HL-60 (cell line): ENCODE results near the gene CLDN11.

Source experiments
- POLR2AphosphoS5 ChIP-seq: IDR thresholded peaks from 2 replicates; pipeline ENCODE4 v1.6.1; 2012; ENCODE audit warnings: low read depth
- SPI1 ChIP-seq: IDR thresholded peaks from 2 replicates; pipeline ENCODE4 v1.6.1; 2012; ENCODE audit warnings: low read depth, mild to moderate bottlenecking, borderline replicate concordance
- TF ChIP-seq, protein P1 (sequence below): IDR thresholded peaks from 2 replicates; pipeline ENCODE4 v1.6.1; 2012; ENCODE audit warnings: low read depth; ENCODE audit not compliant: insufficient replicate concordance
- TF ChIP-seq, protein P2 (sequence below): IDR thresholded peaks from one replicate; pipeline ENCODE4 v1.5.1; 2011; ENCODE audit warnings: low read length, control low read depth, inconsistent platforms; ENCODE audit not compliant: insufficient read depth

DNA sequence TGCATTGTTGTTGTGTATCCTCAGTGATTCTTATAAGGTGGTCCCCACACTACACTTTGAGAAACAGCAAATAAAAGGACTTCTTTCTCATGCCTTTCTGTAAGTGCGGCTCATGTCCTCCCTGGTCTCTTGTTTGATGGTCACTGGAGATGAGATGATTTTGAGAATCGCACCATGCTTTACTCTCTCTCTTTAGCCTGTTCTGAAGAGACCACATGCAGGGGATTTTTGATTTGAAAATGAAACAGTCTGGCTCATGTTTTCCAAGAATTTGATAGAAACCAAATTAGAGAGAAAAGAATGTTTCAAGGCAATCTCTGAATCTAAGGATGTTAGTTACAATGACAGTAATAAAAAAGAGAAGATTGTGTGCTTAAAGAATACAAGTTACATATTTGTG is 18.0 kb downstream of the CLDN11 start:
- TF ChIP-seq, protein P1, sequence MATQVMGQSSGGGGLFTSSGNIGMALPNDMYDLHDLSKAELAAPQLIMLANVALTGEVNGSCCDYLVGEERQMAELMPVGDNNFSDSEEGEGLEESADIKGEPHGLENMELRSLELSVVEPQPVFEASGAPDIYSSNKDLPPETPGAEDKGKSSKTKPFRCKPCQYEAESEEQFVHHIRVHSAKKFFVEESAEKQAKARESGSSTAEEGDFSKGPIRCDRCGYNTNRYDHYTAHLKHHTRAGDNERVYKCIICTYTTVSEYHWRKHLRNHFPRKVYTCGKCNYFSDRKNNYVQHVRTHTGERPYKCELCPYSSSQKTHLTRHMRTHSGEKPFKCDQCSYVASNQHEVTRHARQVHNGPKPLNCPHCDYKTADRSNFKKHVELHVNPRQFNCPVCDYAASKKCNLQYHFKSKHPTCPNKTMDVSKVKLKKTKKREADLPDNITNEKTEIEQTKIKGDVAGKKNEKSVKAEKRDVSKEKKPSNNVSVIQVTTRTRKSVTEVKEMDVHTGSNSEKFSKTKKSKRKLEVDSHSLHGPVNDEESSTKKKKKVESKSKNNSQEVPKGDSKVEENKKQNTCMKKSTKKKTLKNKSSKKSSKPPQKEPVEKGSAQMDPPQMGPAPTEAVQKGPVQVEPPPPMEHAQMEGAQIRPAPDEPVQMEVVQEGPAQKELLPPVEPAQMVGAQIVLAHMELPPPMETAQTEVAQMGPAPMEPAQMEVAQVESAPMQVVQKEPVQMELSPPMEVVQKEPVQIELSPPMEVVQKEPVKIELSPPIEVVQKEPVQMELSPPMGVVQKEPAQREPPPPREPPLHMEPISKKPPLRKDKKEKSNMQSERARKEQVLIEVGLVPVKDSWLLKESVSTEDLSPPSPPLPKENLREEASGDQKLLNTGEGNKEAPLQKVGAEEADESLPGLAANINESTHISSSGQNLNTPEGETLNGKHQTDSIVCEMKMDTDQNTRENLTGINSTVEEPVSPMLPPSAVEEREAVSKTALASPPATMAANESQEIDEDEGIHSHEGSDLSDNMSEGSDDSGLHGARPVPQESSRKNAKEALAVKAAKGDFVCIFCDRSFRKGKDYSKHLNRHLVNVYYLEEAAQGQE, result no peak
- TF ChIP-seq, protein P2, sequence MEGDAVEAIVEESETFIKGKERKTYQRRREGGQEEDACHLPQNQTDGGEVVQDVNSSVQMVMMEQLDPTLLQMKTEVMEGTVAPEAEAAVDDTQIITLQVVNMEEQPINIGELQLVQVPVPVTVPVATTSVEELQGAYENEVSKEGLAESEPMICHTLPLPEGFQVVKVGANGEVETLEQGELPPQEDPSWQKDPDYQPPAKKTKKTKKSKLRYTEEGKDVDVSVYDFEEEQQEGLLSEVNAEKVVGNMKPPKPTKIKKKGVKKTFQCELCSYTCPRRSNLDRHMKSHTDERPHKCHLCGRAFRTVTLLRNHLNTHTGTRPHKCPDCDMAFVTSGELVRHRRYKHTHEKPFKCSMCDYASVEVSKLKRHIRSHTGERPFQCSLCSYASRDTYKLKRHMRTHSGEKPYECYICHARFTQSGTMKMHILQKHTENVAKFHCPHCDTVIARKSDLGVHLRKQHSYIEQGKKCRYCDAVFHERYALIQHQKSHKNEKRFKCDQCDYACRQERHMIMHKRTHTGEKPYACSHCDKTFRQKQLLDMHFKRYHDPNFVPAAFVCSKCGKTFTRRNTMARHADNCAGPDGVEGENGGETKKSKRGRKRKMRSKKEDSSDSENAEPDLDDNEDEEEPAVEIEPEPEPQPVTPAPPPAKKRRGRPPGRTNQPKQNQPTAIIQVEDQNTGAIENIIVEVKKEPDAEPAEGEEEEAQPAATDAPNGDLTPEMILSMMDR, result no peak
- TF ChIP-seq POLR2AphosphoS5, result no peak
- no peak for TF ChIP-seq SPI1
